H9 (cell line): ENCODE results near the gene VPS35L. TPM values are rescaled to one million over a fixed set of nuclear protein-coding genes. Genes with fewer than 3 reads are reported as not detected.

Source experiments
- DNase-seq: peaks from one replicate; pipeline ENCODE4 v3.0.0-alpha.2; 2017
- H2AFZ ChIP-seq: one replicate; pipeline ENCODE4 v1.6.1; 2013; ENCODE audit warnings: mild to moderate bottlenecking, low read length, control low read depth, moderate library complexity
- H2AK5ac ChIP-seq: 2 replicates; pipeline ENCODE4 v1.6.1; 2013; ENCODE audit warnings: low read length, control low read depth, mixed read lengths; ENCODE audit not compliant: insufficient read length
- H2BK120ac ChIP-seq: one replicate; pipeline ENCODE4 v1.6.1; 2013; ENCODE audit warnings: low read depth, mild to moderate bottlenecking, low read length, control low read depth, inconsistent platforms; ENCODE audit not compliant: poor library complexity, severe bottlenecking
- H2BK12ac ChIP-seq: 2 replicates; pipeline ENCODE4 v1.6.1; 2013; ENCODE audit warnings: low read length, control low read depth, mixed read lengths, low read depth; ENCODE audit not compliant: insufficient read length
- H2BK15ac ChIP-seq: 2 replicates; pipeline ENCODE4 v1.6.1; 2013; ENCODE audit warnings: low read depth, low read length, control low read depth
- H2BK20ac ChIP-seq: one replicate; pipeline ENCODE4 v1.6.1; 2013; ENCODE audit warnings: low read depth, mild to moderate bottlenecking, low read length, control low read depth, inconsistent platforms; ENCODE audit not compliant: poor library complexity, severe bottlenecking
- H2BK5ac ChIP-seq: 2 replicates; pipeline ENCODE4 v1.6.1; 2013; ENCODE audit warnings: low read length, control low read depth, mixed read lengths; ENCODE audit not compliant: insufficient read length
- H3K14ac ChIP-seq: 2 replicates; pipeline ENCODE4 v1.6.1; 2013; ENCODE audit warnings: low read length, control low read depth; ENCODE audit not compliant: insufficient read depth
- H3K18ac ChIP-seq: 2 replicates; pipeline ENCODE4 v1.6.1; 2013; ENCODE audit warnings: low read depth, mild to moderate bottlenecking, mixed read lengths, low read length, control low read depth; ENCODE audit not compliant: insufficient read length
- H3K23ac ChIP-seq: 2 replicates; pipeline ENCODE4 v1.6.1; 2013; ENCODE audit warnings: low read length, control low read depth, mixed read lengths, low read depth; ENCODE audit not compliant: insufficient read length
- H3K23me2 ChIP-seq: 2 replicates; pipeline ENCODE4 v1.6.1; 2013; ENCODE audit warnings: low read depth, mild to moderate bottlenecking, mixed read lengths, low read length, control low read depth; ENCODE audit not compliant: insufficient read length, poor library complexity, severe bottlenecking
- H3K27ac ChIP-seq: 2 replicates; pipeline ENCODE4 v1.5.1; 2013; ENCODE audit warnings: low read length, control low read depth, mixed read lengths, low read depth; ENCODE audit not compliant: insufficient read length
- H3K27me3 ChIP-seq: 2 replicates; pipeline ENCODE4 v1.6.1; 2013; ENCODE audit warnings: low read length, control low read depth, inconsistent platforms; ENCODE audit not compliant: insufficient read depth
- H3K4ac ChIP-seq: 2 replicates; pipeline ENCODE4 v1.6.1; 2013; ENCODE audit warnings: low read depth, mild to moderate bottlenecking, control low read depth, inconsistent platforms, low read length, moderate library complexity
- H3K4me1 ChIP-seq: 2 replicates; pipeline ENCODE4 v1.6.1; 2013; ENCODE audit warnings: low read length, control low read depth, inconsistent platforms; ENCODE audit not compliant: insufficient read depth
- H3K4me2 ChIP-seq: 2 replicates; pipeline ENCODE4 v1.6.1; 2013; ENCODE audit warnings: low read length, control low read depth, mixed read lengths; ENCODE audit not compliant: insufficient read length, insufficient read depth
- H3K56ac ChIP-seq: 2 replicates; pipeline ENCODE4 v1.6.1; 2013; ENCODE audit warnings: low read depth, mild to moderate bottlenecking, mixed read lengths, low read length, control low read depth; ENCODE audit not compliant: insufficient read length
- H3K79me1 ChIP-seq: 2 replicates; pipeline ENCODE4 v1.6.1; 2013; ENCODE audit warnings: low read depth, mild to moderate bottlenecking, moderate library complexity, low read length, control low read depth, inconsistent platforms; ENCODE audit not compliant: insufficient read depth, poor library complexity, severe bottlenecking
- H3K79me2 ChIP-seq: 2 replicates; pipeline ENCODE4 v1.6.1; 2013; ENCODE audit warnings: low read length, control low read depth, inconsistent platforms; ENCODE audit not compliant: insufficient read depth
- H3K9ac ChIP-seq: 2 replicates; pipeline ENCODE4 v1.6.1; 2013; ENCODE audit warnings: low read length, control low read depth, mixed read lengths; ENCODE audit not compliant: insufficient read length; ENCODE audit errors: extremely low read depth
- H3K9me3 ChIP-seq: one replicate; pipeline ENCODE4 v1.6.1; 2013; ENCODE audit warnings: low read depth, low read length, inconsistent platforms; ENCODE audit not compliant: control insufficient read depth
- H3T11ph ChIP-seq: one replicate; pipeline ENCODE4 v1.6.1; 2013; ENCODE audit warnings: mild to moderate bottlenecking, low read length, control low read depth, inconsistent platforms
- H4K20me1 ChIP-seq: one replicate; pipeline ENCODE4 v1.6.1; 2013; ENCODE audit not compliant: control insufficient read depth, insufficient read length, insufficient read depth
- H4K5ac ChIP-seq: 2 replicates; pipeline ENCODE4 v1.6.1; 2013; ENCODE audit warnings: low read depth, mild to moderate bottlenecking, mixed read lengths, low read length, control low read depth; ENCODE audit not compliant: insufficient read length
- H4K8ac ChIP-seq: replicated peaks from 2 replicates; pipeline ENCODE4 v1.6.1; 2013; ENCODE audit warnings: low read length, control low read depth, mixed read lengths, low read depth; ENCODE audit not compliant: insufficient read length
- H4K91ac ChIP-seq: 2 replicates; pipeline ENCODE4 v1.6.1; 2013; ENCODE audit warnings: low read depth, mild to moderate bottlenecking, moderate library complexity, mixed read lengths, low read length, control low read depth; ENCODE audit not compliant: insufficient read length
- H3K27ac Mint-ChIP-seq, 3 experiments: 2 replicates in 2 of 3; 3 replicates in 1 of 3; pipeline ENCODE4 v1.8.0; 2020 to 2021; ENCODE audit warnings: mixed read lengths in 3 of 3, mild to moderate bottlenecking in 1 of 3, moderate library complexity in 1 of 3
- H3K27me3 Mint-ChIP-seq: 2 replicates; pipeline ENCODE4 v1.8.0; 2021; ENCODE audit warnings: low read depth, mild to moderate bottlenecking, moderate library complexity, mixed read lengths
- H3K36me3 Mint-ChIP-seq, 3 experiments: 2 replicates in 2 of 3; 3 replicates in 1 of 3; pipeline ENCODE4 v1.8.0; 2020 to 2021; ENCODE audit warnings: low read depth in 3 of 3, mixed read lengths in 3 of 3; ENCODE audit not compliant: insufficient read depth in 1 of 3
- H3K4me1 Mint-ChIP-seq, 2 experiments: 2 replicates each; pipeline ENCODE4 v1.8.0; 2020; ENCODE audit warnings: mixed read lengths in 2 of 2
- H3K4me3 Mint-ChIP-seq, 2 experiments: 2 replicates in 1 of 2; 3 replicates in 1 of 2; pipeline ENCODE4 v1.8.0; 2020 to 2021; ENCODE audit warnings: mild to moderate bottlenecking in 2 of 2, mixed read lengths in 2 of 2, moderate library complexity in 1 of 2
- H3K9me3 Mint-ChIP-seq, 2 experiments: 2 replicates in 1 of 2; 3 replicates in 1 of 2; pipeline ENCODE4 v1.8.0; 2020; ENCODE audit warnings: mild to moderate bottlenecking in 2 of 2, mixed read lengths in 2 of 2, moderate library complexity in 1 of 2
- WGBS: extraction: QIAGEN DNeasy Blood & Tissue Kit; methylation state at CpG from one replicate; pipeline ENCODE4 v1.1.7; 2013; ENCODE audit warnings: missing lambda C conversion rate, low lambda C conversion rate, mixed read lengths; ENCODE audit not compliant: insufficient read length; ENCODE audit errors: extremely low coverage; 5-methylcytosine and 5-hydroxymethylcytosine counted together
- total RNA-seq: library from RNA; stranded (reverse); gene quantifications from 2 replicates; pipeline ENCODE4 v1.2.1, GENCODE V29; 2021
- TF ChIP-seq, protein P1 (sequence below): fragments of 200-600 bp; sonication (generic); conservative IDR thresholded peaks from 3 replicates; pipeline ENCODE4 v1.8.0; 2021; ENCODE audit warnings: antibody characterized with exemption, mild to moderate bottlenecking

VPS35L gene
- total RNA-seq, 1 experiment from 2014 or later, result 58.4 TPM

DNA sequence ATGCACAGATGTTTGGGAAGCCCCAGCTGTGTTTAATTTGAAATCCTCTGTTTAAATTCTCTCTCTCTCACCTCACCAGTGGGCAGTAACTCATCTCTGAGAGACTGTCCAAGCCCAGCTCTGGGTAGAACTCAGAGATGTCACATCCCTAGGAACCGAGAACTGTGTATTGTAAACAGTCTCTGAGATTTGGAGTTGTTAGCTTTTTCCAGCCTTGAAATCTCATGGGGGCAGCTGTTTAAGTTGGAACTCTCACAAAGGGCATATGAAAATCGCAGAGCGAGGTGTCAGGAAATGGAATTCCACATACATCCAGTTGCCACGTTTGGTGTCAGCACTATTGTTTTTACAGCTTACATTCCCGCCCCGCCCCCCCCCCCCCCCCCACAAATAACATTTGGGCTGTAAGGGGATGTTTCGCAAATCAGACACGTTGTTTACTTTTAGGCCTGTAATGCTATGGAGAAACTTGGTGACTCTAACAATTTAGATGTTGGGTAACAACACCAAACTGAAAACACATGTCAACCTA is 34.3 kb downstream of the VPS35L start:
- H3K36me3 Mint-ChIP-seq, result peaks cover 8 to 40% (median 40%) of the 10 kb centered on the region in 3 experiments; a peak in 6 of 7 replicates
- peak overlapping the region in 1 of 3 experiments; percentile 66; a peak in 1 of 7 replicates for H3K27ac Mint-ChIP-seq
- H2BK15ac ChIP-seq, result no peak overlapping the region

More for the DNA sequence above, 34.3 kb downstream of the VPS35L start:
- H4K8ac ChIP-seq, result no peak overlapping the region
- no peaks in the 10 kb centered on the region for H3K9me3 Mint-ChIP-seq
- H3K27me3 Mint-ChIP-seq, result peaks cover 2% of the 10 kb centered on the region; the same call in 1 of the 2 replicates
- no peaks in the 10 kb centered on the region for H4K20me1 ChIP-seq
- no peak overlapping the region for H3K56ac ChIP-seq
- H3K14ac ChIP-seq, result no peak overlapping the region
- no peak overlapping the region for H2BK120ac ChIP-seq
- H3K18ac ChIP-seq, result no peak overlapping the region
- H4K91ac ChIP-seq, result no peak overlapping the region
- DNase-seq, result no peak
- no peak overlapping the region for H2AFZ ChIP-seq
- H3T11ph ChIP-seq, result no peak overlapping the region
- H3K23me2 ChIP-seq, result no peaks in the 10 kb centered on the region
- no peak overlapping the region for H2AK5ac ChIP-seq
- no CpG with 5 or more reads among the region's 8 CpGs for WGBS
- TF ChIP-seq, protein P1, sequence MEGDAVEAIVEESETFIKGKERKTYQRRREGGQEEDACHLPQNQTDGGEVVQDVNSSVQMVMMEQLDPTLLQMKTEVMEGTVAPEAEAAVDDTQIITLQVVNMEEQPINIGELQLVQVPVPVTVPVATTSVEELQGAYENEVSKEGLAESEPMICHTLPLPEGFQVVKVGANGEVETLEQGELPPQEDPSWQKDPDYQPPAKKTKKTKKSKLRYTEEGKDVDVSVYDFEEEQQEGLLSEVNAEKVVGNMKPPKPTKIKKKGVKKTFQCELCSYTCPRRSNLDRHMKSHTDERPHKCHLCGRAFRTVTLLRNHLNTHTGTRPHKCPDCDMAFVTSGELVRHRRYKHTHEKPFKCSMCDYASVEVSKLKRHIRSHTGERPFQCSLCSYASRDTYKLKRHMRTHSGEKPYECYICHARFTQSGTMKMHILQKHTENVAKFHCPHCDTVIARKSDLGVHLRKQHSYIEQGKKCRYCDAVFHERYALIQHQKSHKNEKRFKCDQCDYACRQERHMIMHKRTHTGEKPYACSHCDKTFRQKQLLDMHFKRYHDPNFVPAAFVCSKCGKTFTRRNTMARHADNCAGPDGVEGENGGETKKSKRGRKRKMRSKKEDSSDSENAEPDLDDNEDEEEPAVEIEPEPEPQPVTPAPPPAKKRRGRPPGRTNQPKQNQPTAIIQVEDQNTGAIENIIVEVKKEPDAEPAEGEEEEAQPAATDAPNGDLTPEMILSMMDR, result no peak
- no peaks in the 10 kb centered on the region for H3K79me1 ChIP-seq
- H3K4me1 Mint-ChIP-seq, result peaks cover 5 to 7% of the 10 kb centered on the region in 2 experiments
- H3K9ac ChIP-seq, result no peak overlapping the region
- H3K4ac ChIP-seq, result no peak overlapping the region
- no peak overlapping the region for H3K4me3 Mint-ChIP-seq
- H3K27me3 ChIP-seq, result no peaks in the 10 kb centered on the region
- H3K9me3 ChIP-seq, result no peaks in the 10 kb centered on the region
- no peak overlapping the region for H4K5ac ChIP-seq
- H3K27ac ChIP-seq, result no peak overlapping the region
- no peak overlapping the region for H3K4me2 ChIP-seq
- no peak overlapping the region for H2BK12ac ChIP-seq
- H3K23ac ChIP-seq, result no peak overlapping the region
- no peaks in the 10 kb centered on the region for H3K4me1 ChIP-seq
- no peak overlapping the region for H2BK20ac ChIP-seq
- H2BK5ac ChIP-seq, result no peak overlapping the region
- no peaks in the 10 kb centered on the region for H3K79me2 ChIP-seq
